KMS-11 (cell line): ENCODE results near the gene GAS2L3.
"Not testable (repeated sequence)": the region's sequence is repeated elsewhere in the genome, so short reads cannot be mapped to it uniquely, and the experiment has no call there.

Experiments
- H2AFZ ChIP-seq: fragments of 200-600 bp; sonication (generic); 2 replicates; pipeline ENCODE4 v1.6.1; 2016; ENCODE audit warnings: antibody characterized with exemption, mixed run types, low read depth
- H3K27ac ChIP-seq: fragments of 200-600 bp; sonication (generic); 2 replicates; pipeline ENCODE4 v1.6.1; 2016; ENCODE audit warnings: mild to moderate bottlenecking, mixed run types
- H3K27me3 ChIP-seq: fragments of 200-600 bp; sonication (generic); 2 replicates; pipeline ENCODE4 v1.6.1; 2017; ENCODE audit warnings: mild to moderate bottlenecking, low read depth, mixed run types, moderate library complexity; ENCODE audit not compliant: insufficient read depth
- H3K36me3 ChIP-seq: fragments of 200-600 bp; sonication (generic); 2 replicates; pipeline ENCODE4 v1.6.1; 2017; ENCODE audit warnings: mild to moderate bottlenecking, mixed run types; ENCODE audit not compliant: insufficient read depth
- H3K4me1 ChIP-seq: fragments of 200-600 bp; sonication (generic); 2 replicates; pipeline ENCODE4 v1.6.1; 2016; ENCODE audit warnings: mild to moderate bottlenecking, low read depth, mixed run types; ENCODE audit not compliant: poor library complexity, severe bottlenecking
- H3K4me2 ChIP-seq: fragments of 200-600 bp; sonication (generic); 2 replicates; pipeline ENCODE4 v1.7.0; 2016; ENCODE audit warnings: mild to moderate bottlenecking, mixed run types
- H3K4me3 ChIP-seq: fragments of 200-600 bp; sonication (generic); IDR thresholded peaks from 2 replicates; pipeline ENCODE4 v1.6.1; 2017; ENCODE audit warnings: low read depth, low read length, mixed read lengths; ENCODE audit not compliant: insufficient read depth
- H3K79me2 ChIP-seq: fragments of 200-600 bp; sonication (generic); 2 replicates; pipeline ENCODE4 v1.6.1; 2016; ENCODE audit warnings: low read depth, mixed run types; ENCODE audit not compliant: insufficient read depth
- H3K9ac ChIP-seq: fragments of 200-600 bp; sonication (generic); 2 replicates; pipeline ENCODE4 v1.6.1; 2016; ENCODE audit warnings: mild to moderate bottlenecking, mixed run types
- H4K20me1 ChIP-seq: fragments of 200-600 bp; sonication (generic); 2 replicates; pipeline ENCODE4 v1.6.1; 2016; ENCODE audit warnings: mild to moderate bottlenecking, mixed run types; ENCODE audit not compliant: insufficient read depth
- TF ChIP-seq, protein P1 (sequence below): fragments of 200-600 bp; sonication (generic); conservative IDR thresholded peaks from 2 replicates; pipeline ENCODE4 v1.6.1; 2017; ENCODE audit warnings: low read depth, mild to moderate bottlenecking, antibody characterized with exemption, low read length, moderate library complexity, mixed read lengths

The GAS2L3 gene

DNA sequence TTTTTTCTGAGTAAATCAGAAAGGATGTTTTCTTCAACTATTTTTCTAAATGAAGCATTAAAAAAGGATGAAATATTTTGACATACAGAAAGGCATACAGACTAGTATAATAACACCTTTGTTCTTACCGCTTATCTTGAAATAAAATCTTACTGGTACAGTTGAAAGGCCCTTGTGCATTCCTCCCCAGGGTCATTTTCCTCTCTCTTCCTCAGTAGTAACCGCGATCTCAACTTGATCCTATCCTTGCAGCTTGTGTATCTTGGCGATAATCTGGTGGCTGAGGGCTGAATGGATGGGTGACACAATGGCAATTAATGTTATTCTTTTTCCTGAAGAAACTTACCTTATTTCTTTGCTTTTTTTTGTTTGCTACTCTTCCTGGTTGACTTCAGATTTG lies 18.5 kb downstream of the GAS2L3 start:
- Histone ChIP-seq H3K4me1 (no peaks in the 10 kb centered on the region), H3K4me2 (no peak overlapping the region), H3K4me3 (no peak overlapping the region), H3K36me3 (no peaks in the 10 kb centered on the region), H3K27me3 (no peaks in the 10 kb centered on the region), H3K9ac (no peak overlapping the region), H2AFZ (no peak overlapping the region), H3K79me2 (no peaks in the 10 kb centered on the region), H3K27ac (no peak overlapping the region), H4K20me1 (no peaks in the 10 kb centered on the region)
- TF ChIP-seq, protein P1, sequence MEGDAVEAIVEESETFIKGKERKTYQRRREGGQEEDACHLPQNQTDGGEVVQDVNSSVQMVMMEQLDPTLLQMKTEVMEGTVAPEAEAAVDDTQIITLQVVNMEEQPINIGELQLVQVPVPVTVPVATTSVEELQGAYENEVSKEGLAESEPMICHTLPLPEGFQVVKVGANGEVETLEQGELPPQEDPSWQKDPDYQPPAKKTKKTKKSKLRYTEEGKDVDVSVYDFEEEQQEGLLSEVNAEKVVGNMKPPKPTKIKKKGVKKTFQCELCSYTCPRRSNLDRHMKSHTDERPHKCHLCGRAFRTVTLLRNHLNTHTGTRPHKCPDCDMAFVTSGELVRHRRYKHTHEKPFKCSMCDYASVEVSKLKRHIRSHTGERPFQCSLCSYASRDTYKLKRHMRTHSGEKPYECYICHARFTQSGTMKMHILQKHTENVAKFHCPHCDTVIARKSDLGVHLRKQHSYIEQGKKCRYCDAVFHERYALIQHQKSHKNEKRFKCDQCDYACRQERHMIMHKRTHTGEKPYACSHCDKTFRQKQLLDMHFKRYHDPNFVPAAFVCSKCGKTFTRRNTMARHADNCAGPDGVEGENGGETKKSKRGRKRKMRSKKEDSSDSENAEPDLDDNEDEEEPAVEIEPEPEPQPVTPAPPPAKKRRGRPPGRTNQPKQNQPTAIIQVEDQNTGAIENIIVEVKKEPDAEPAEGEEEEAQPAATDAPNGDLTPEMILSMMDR: no peak

DNA sequence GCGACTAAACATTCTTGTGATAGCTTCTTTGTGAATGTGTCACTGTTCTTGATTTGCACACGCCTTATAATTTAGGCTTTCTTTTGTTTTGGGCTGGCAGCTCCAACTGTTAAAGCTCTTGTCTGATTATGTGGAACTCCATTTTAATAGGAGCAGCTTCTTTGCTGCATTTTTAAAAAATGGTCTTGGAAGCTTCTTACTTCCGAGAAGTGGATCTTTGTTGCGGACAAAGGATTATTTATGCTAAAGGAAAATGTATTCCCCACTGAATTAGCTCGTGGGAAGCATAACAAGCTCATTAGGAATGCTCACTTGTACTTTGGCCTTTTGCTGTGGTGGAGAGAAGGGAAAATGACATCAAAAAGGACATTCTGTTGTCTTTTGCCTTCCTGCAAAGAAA lies 20.0 kb downstream of the GAS2L3 start:
- no peak overlapping the region for H3K27ac ChIP-seq
- no peak overlapping the region for H3K4me2 ChIP-seq
- H3K4me1 ChIP-seq: no peaks in the 10 kb centered on the region
- no peaks in the 10 kb centered on the region for H3K36me3 ChIP-seq
- no peaks in the 10 kb centered on the region for H3K79me2 ChIP-seq
- no peaks in the 10 kb centered on the region for H3K27me3 ChIP-seq
- TF ChIP-seq, protein P1: no peak
- H4K20me1 ChIP-seq: no peaks in the 10 kb centered on the region
- no peak overlapping the region for H3K4me3 ChIP-seq
- no peak overlapping the region for H2AFZ ChIP-seq
- H3K9ac ChIP-seq: no peak overlapping the region

DNA sequence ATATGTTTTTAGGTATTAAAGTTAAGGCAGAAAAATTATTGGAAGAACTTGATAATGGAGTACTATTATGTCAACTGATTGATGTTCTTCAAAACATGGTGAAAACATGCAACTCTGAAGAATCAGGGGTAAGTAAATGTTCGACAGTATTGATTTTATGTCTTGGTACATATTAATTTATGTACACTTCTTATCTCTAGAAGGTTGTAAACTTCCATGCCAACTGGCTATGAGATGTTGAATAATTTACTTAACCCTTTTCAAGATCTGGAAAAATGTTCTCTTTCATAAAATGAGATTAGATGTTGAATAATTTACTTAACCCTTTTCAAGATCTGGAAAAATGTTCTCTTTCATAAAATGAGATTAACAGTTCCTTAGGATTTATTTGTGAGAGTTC lies 28.1 kb downstream of the GAS2L3 start:
- TF ChIP-seq, protein P1: no peak
- Histone ChIP-seq H3K4me2 (no peak overlapping the region), H2AFZ (no peak overlapping the region), H3K4me3 (no peak overlapping the region), H3K9ac (no peak overlapping the region), H3K36me3 (no peaks in the 10 kb centered on the region), H3K4me1 (no peaks in the 10 kb centered on the region), H4K20me1 (no peaks in the 10 kb centered on the region), H3K79me2 (no peaks in the 10 kb centered on the region), H3K27me3 (no peaks in the 10 kb centered on the region), H3K27ac (no peak overlapping the region)

- H2AFZ ChIP-seq, H3K36me3 ChIP-seq, H3K79me2 ChIP-seq, H3K9ac ChIP-seq, H3K4me3 ChIP-seq, H4K20me1 ChIP-seq, H3K4me1 ChIP-seq, H3K27ac ChIP-seq, H3K27me3 ChIP-seq, H3K4me2 ChIP-seq: not testable (repeated sequence)
Measured at GRCh38 chr12:100602997-100603396, 29.5 kb downstream of the GAS2L3 start.

DNA sequence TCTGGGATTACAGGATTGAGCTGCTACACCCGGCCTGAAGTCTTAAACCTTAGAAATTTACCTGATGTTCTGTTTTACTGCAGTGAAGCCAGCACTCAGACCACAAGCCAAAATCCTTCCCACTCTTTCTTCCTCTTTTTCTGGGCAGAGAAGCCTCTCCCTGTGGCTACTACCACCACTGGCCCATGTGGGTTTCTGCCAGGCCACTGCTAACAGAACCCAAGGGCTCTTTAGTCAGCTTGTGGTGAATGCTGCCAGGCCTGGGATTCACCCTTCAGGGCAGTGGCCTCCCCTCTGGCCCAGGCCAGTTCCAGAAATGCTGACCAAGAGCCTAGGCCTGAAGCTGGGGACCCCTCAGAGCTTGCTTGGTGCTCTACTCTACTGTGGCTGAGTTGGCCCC lies 35.3 kb downstream of the GAS2L3 start:
- no peaks in the 10 kb centered on the region for H3K27me3 ChIP-seq
- H3K79me2 ChIP-seq: no peaks in the 10 kb centered on the region
- H3K4me2 ChIP-seq: no peak overlapping the region
- no peak overlapping the region for H2AFZ ChIP-seq
- H3K4me1 ChIP-seq: no peaks in the 10 kb centered on the region
- TF ChIP-seq, protein P1: no peak
- no peak overlapping the region for H3K27ac ChIP-seq
- no peaks in the 10 kb centered on the region for H3K36me3 ChIP-seq
- no peak overlapping the region for H3K4me3 ChIP-seq
- no peaks in the 10 kb centered on the region for H4K20me1 ChIP-seq
- H3K9ac ChIP-seq: no peak overlapping the region
